HL-60/S4 (cell line): Measurements from ENCODE around the gene TCF12.
"Not testable (repeated sequence)": the region's sequence is repeated elsewhere in the genome, so short reads cannot be mapped to it uniquely, and the experiment has no call there.

Source experiments
- in situ Hi-C: fragments of 300-500 bp; cut with MboI; formaldehyde crosslinking; loops from 2 replicates; pipeline ENCODE4 v1.14.3; 2022; ENCODE audit warnings: low sequenced_read_pairs

The TCF12 gene

DNA sequence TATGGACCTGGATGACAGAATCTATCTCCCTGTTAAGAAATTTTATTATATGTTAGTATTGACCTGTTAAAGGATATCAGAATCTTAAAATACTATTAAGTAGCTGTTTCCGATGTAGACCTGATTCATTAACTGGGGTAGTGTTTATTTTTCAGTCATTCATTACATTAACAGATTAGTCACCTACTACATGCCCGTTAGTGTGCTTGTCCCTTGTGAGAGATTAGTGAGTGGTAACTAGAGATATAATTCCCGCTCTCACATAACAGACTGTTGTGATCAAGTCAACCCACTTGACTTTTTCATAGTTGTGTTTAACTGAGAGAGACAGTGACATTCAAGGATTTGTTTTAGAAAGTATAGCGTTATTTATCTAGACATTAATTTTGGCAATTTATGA, 166.8 kb downstream of the TCF12 start:
- in situ Hi-C loops = no loop called here

DNA sequence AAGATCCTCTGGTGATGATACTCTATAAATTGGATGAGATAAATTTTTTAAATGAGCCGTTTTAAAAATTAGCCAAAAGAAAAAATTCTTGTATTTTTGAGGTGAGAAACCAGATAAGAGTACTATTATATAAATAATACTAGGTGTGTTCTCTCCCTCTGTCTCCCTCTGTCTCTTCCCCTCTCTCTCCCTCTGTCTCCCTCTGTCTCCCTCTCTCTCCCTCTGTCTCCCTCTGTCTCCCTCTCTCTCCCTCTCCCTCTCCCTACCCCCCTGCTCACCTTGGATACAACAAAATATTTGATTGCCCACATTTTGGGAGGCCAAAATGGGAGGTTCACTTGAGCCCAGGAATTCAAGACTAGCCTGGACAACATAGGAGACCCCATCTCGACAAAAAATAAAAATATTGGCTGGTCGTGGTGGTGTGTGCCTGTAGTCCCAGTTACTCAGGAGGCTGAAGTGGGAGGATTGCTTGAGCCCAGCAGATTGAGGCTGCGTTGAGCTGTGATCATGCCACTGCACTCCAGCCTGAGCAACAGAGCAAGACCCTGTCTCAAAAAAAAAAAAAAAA, 168.5 kb downstream of the TCF12 start:
- in situ Hi-C loops = no loop called here

- in situ Hi-C loops = no loop called here
These were observed 171.5 kb downstream of the TCF12 start for GRCh38 chr15:57089815-57090495.

GRCh38 chr15:57090496-57090859, 172.0 kb downstream of the TCF12 start:
- in situ Hi-C loops = no loop called here

- in situ Hi-C loops = no loop called here
These were observed 173.2 kb downstream of the TCF12 start for GRCh38 chr15:57091636-57092035.

DNA sequence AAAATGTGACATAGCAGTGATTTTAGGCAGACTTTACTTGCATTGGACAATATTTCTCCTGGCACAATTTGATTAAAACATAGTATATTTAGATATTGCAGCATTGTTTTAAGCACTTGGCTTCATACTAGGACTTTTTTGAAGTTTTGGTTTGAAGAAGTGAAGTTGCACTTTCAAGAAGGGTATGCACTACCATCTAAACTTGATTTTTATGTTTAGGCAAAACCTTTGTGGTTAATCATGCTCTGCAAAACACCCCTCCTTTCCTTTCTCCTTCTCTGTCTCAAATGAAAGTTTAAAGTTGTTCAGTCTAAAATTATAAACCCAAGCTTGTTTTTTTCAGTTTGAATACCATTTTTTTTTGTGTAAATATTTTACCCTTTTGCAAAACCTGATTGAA, 173.8 kb downstream of the TCF12 start:
- in situ Hi-C loops = no loop called here

DNA sequence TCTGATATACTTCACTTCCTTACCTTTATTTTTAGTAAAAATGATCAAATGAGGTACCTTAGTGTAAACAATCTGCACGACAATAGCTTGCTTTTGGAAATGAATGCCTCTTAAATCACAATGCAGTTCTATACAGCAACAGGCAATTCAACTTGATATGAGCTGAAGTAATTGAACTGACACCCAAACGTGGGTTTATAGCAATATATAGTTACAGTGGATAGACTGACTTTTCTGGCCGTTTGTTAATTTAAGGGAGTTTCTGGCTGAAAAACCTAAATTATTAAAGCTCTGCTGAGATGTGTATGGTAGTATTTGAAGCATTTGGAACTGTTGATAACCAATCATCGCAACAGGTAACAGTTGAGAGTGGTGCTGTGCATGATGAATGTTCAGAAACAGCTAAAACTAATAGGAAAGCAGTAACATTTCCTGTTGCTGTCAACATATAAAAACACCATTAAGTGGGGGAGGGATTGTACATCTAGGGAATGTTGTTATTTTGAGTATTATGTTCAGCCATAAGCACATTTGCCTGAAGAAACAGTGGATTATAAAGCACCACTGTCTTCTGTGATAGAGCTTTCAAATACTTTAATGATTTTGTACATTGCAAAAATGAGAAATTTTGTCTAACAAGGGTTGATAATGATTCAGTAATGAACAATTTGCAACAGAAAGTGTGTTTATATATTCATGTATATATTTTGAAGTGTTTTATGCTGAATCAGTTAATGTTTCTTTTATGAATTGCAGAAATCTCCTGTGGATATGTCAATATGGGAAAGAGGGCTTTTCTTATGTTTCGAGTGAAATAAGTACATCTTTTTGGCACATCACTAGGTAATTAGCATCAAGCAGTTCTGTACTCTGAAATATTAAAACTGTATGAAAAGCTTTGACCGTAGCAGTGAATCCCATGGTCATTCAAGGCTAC, 176.1 kb downstream of the TCF12 start:
- in situ Hi-C loops = no loop called here

- in situ Hi-C loops = no loop called here
These were observed 177.5 kb downstream of the TCF12 start for GRCh38 chr15:57095896-57096295.

GRCh38 chr15:57097246-57097645, 178.8 kb downstream of the TCF12 start:
- in situ Hi-C loops = no loop called here

DNA sequence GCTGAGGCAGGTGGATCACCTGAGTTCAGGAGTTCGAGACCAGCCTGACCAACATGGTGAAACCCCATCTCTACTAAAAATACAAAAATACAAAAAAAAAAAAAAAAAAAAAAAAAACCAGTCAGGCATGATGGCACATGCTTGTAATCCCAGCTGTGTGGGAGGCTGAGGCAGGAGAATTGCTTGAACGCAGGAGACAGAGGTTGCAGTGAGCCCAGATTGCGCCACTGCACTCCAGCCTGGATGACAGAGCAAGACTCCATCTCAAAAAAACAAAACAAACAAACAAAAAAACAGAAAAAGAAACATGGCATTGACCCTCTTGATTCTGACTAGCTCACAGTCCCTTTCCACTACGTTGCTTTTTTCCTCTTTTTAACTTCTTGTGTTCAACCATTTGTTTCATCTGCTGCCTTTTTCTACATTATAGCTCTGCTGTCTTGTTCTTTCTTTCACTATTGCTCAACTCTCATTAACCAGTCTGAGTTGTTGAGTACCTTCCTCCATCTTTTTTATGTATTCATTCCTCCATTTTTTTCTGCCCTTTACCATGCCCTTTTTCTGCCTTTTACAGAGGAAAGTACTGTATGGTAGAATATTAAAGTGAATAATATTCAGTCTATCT, 179.6 kb downstream of the TCF12 start:
- in situ Hi-C loops = not testable (repeated sequence)

DNA sequence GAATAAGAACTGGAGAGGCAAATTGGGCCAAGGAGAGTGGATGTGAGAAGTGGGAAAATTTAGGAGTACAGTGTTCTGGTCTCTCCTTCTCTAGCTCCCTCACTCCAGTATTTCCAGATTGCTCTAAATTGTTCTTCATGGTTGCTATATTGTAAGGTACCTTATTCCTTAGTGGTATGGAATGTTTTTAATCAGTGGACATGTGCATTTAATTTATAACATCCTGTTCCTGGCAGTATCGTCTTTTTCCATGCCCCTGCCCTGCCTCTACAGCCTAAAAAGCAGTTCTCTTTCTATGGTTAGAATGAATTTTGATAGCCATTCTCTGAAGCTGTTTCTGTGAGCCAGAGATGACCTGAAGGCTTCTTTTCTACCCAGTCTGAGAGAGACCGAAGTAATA, 180.5 kb downstream of the TCF12 start:
- in situ Hi-C loops = no loop called here

- in situ Hi-C loops = no loop called here
These were observed 181.7 kb downstream of the TCF12 start for GRCh38 chr15:57100136-57100539.

- in situ Hi-C loops = no loop called here
These were observed 184.4 kb downstream of the TCF12 start for GRCh38 chr15:57102858-57103257.

GRCh38 chr15:57108296-57108695, 189.9 kb downstream of the TCF12 start:
- in situ Hi-C loops = no loop called here

DNA sequence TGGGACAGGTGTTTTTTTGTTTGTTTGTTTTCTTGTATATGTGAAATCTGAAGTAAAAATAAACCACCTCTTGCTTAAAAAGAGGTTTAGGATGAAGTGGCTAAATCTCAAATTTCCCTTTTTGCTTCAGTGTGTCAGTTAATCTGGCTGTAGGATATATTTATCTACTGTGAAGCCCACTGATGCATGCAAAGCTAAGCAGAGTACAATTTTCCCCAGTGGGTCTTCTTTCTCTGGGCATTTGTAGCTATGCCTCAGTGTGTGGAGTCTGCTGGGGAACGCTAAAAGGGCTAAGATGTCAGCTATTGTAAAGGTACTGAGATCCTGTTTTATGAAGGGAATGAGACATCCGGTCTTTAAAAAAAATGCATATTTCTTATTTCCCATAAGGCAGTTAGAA, 190.6 kb downstream of the TCF12 start:
- in situ Hi-C loops = no loop called here

DNA sequence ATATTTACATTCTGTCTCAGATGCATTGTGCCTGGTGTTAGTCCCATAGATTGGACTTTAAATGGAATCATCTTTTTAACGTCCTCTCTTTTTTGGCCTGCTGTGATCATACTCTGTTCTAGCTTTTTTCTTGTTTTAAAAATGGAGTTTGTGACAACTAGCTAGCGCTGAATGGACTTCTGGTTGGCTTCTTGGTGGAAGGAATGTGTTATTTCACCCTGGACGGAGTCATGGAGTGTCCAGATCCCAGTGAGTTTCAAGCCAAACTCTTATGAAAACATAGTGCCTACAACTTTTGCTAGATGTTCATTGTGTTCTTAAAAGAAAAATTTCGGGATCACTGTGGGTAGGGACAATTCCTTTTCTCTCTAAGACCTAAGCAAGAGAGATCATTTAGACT, 192.6 kb downstream of the TCF12 start:
- in situ Hi-C loops = no loop called here

DNA sequence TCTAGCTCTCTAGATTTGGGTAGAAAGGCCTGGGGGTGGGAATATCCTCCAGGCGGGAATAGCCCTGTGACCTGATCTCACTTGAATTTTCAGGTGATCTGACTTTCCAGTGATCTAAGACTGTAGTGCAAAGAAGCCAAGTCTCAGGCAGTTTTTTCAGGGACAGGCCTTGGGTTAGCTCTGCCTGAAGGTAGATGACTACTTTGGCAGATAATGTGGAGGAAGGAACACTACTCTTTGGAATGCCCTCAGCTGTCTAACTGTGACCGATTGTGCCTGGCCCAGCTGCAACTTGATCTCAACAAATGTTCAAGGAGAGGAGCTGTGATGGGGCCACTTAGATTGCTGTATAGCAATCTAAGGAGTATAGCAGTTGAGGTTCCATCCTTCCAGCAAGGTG, 193.7 kb downstream of the TCF12 start:
- in situ Hi-C loops = no loop called here

GRCh38 chr15:57114070-57114469, 195.6 kb downstream of the TCF12 start:
- in situ Hi-C loops = no loop called here

GRCh38 chr15:57118013-57118799, 199.8 kb downstream of the TCF12 start:
- in situ Hi-C loops = no loop called here

GRCh38 chr15:57122080-57122840, 203.8 kb downstream of the TCF12 start:
- in situ Hi-C loops = no loop called here
